Measurements from ENCODE around the gene GNG13. TPM values are rescaled to one million over a fixed set of nuclear protein-coding genes. Genes with fewer than 3 reads are reported as not detected.
"Not testable (repeated sequence)": the region's sequence is repeated elsewhere in the genome, so short reads cannot be mapped to it uniquely, and the experiment has no call there.

The GNG13 gene
- total RNA-seq, 1 donor from 2014 or later: not detected

- no peak for DNase-seq
Measured at GRCh38 chr16:760545-761343, 39.8 kb downstream of the GNG13 start, which contains the start of gene MSLN. Gene MSLN, plus strand, starts transcription at chr16:760734. Its CDS starts 1,947 bp downstream, at chr16:762681.

- DNase-seq: no peak
Measured at GRCh38 chr16:760065-760464, 40.5 kb downstream of the GNG13 start.

- DNase-seq: no peak
Measured at GRCh38 chr16:759110-759910, 41.2 kb downstream of the GNG13 start.

- DNase-seq: no peak
Measured at GRCh38 chr16:756428-756827, 44.1 kb downstream of the GNG13 start.

GRCh38 chr16:754656-755055 lies 45.9 kb downstream of the GNG13 start:
- DNase-seq: no peak

GRCh38 chr16:754121-754607 lies 46.4 kb downstream of the GNG13 start:
- not testable (repeated sequence) for DNase-seq

GRCh38 chr16:752007-752312 lies 48.6 kb downstream of the GNG13 start:
- DNase-seq: no peak

- DNase-seq: no peak
Measured at GRCh38 chr16:751152-752006, 49.2 kb downstream of the GNG13 start.

GRCh38 chr16:750485-750884 lies 50.0 kb downstream of the GNG13 start:
- DNase-seq: no peak

- DNase-seq: no peak
Measured at GRCh38 chr16:749010-749409, 51.5 kb downstream of the GNG13 start.

Other genes with a start within 250 kb of the GNG13 start
- gene PRR35, start 240.3 kb downstream of the GNG13 start, total RNA-seq: not detected in 2 replicates
- gene NHLRC4, start 233.7 kb downstream of the GNG13 start, total RNA-seq: 1.9 and 2.7 TPM in 2 replicates
- gene PIGQ, start 230.8 kb downstream of the GNG13 start, total RNA-seq: 25.4 and 32.2 TPM in 2 replicates
- gene RAB40C, start 210.7 kb downstream of the GNG13 start, total RNA-seq: 13.3 and 14.1 TPM in 2 replicates
- gene WFIKKN1, start 169.7 kb downstream of the GNG13 start, total RNA-seq: 0.14 and 0.17 TPM in 2 replicates
- 76.4 and 83.6 TPM in 2 replicates for gene METTL26, start 164.4 kb downstream of the GNG13 start, total RNA-seq
- 11.2 and 12.6 TPM in 2 replicates for gene MCRIP2, start 158.9 kb downstream of the GNG13 start, total RNA-seq
- gene WDR90, start 151.4 kb downstream of the GNG13 start, total RNA-seq: 10.7 and 15.1 TPM in 2 replicates
- 32.9 and 49.0 TPM in 2 replicates for gene RHOT2, start 132.6 kb downstream of the GNG13 start, total RNA-seq
- 0.05 and 0.51 TPM in 2 replicates for gene RHBDL1, start 125.1 kb downstream of the GNG13 start, total RNA-seq
- 93.9 and 94.1 TPM in 2 replicates for gene STUB1, start 120.3 kb downstream of the GNG13 start, total RNA-seq
- gene JMJD8, start 116.4 kb downstream of the GNG13 start, total RNA-seq: 34.9 and 45.7 TPM in 2 replicates
- 2.7 and 5.3 TPM in 2 replicates for gene WDR24, start 110.3 kb downstream of the GNG13 start, total RNA-seq
- 0.05 TPM in 1 of 2 replicates, not detected in the other for gene FBXL16, start 94.9 kb downstream of the GNG13 start, total RNA-seq
- 34.9 and 41.7 TPM in 2 replicates for gene METRN, start 85.6 kb downstream of the GNG13 start, total RNA-seq
- gene ANTKMT, start 79.6 kb downstream of the GNG13 start, total RNA-seq: 25.5 and 47.5 TPM in 2 replicates
- gene CCDC78, start 74.3 kb downstream of the GNG13 start, total RNA-seq: 0.34 and 0.65 TPM in 2 replicates
- 5.1 and 6.3 TPM in 2 replicates for gene HAGHL, start 73.6 kb downstream of the GNG13 start, total RNA-seq
- gene CIAO3, start 59.7 kb downstream of the GNG13 start, total RNA-seq: 34.6 and 42.4 TPM in 2 replicates
- gene MSLN, start 40.0 kb downstream of the GNG13 start, total RNA-seq: 0.09 TPM in 1 of 2 replicates, not detected in the other
- 31.1 and 48.4 TPM in 2 replicates for gene RPUSD1, start 12.4 kb downstream of the GNG13 start, total RNA-seq
- gene CHTF18, start 12.1 kb downstream of the GNG13 start, total RNA-seq: 20.1 and 23.8 TPM in 2 replicates
- 14.2 and 14.6 TPM in 2 replicates for gene LMF1, start 170.2 kb upstream of the GNG13 start, total RNA-seq
- gene SOX8, start 181.0 kb upstream of the GNG13 start, total RNA-seq: 0.33 and 0.85 TPM in 2 replicates

Data from dermis blood vessel endothelial cell (primary cell).